ENCODE measurements around the gene EIF2D. TPM values are rescaled to one million over a fixed set of nuclear protein-coding genes. Genes with fewer than 3 reads are reported as not detected.

EIF2D gene
- polyA plus RNA-seq, 3 donors = 16.4 to 31.6 (median 16.8) TPM

- H3K4me1 ChIP-seq (ENCODE audit: control insufficient read depth in 1 of 2, insufficient read depth in 2 of 2, low read length in 2 of 2) = no peaks in the 10 kb centered on the region
- H3K9ac ChIP-seq (ENCODE audit: insufficient read depth, low read length, poor library complexity, severe bottlenecking) = no peak overlapping the region
- no peak for DNase-seq
- TF ChIP-seq CTCF (IDR thresholded peaks at IDR 0.05) = no peak
- no peaks in the 10 kb centered on the region for H3K79me2 ChIP-seq (ENCODE audit: insufficient read depth, low read length)
- H3K4me3 ChIP-seq (replicated peaks in 1 of 3; ENCODE audit: low read depth in 2 of 3, low read length in 3 of 3) = no peak overlapping the region
- Mint-ChIP-seq H3K4me1 (peaks cover 2% of the 10 kb centered on the region), H3K27ac (peak overlapping the region in 1 of 7 donors; percentile 32), H3K27me3 (ENCODE audit: low read depth in 3 of 3) (peaks cover 0 to 2% (median 0%) of the 10 kb centered on the region in 3 donors), H3K36me3 (no peaks in the 10 kb centered on the region), H3K9me3 (peaks cover 0 to 2% (median 0%) of the 10 kb centered on the region in 7 donors), H3K4me3 (no peak overlapping the region)
- H3K27ac ChIP-seq (ENCODE audit: low read depth in 1 of 2, low read length in 2 of 2) = no peak overlapping the region
- no CpG with 5 or more reads among the region's 1 CpG for WGBS (ENCODE audit: insufficient coverage)
- no peaks in the 10 kb centered on the region for H3K36me3 ChIP-seq (replicated peaks in 1 of 2; ENCODE audit: control insufficient read depth in 1 of 2, insufficient read depth in 2 of 2, low read length in 2 of 2)
- H2AFZ ChIP-seq (ENCODE audit: insufficient read depth, low read depth, low read length, poor library complexity, severe bottlenecking) = no peak overlapping the region
- H3K27me3 ChIP-seq (ENCODE audit: control insufficient read depth in 2 of 2, insufficient read depth in 2 of 2, low read length in 2 of 2) = no peaks in the 10 kb centered on the region
- no peaks in the 10 kb centered on the region for H4K20me1 ChIP-seq (ENCODE audit: insufficient read depth, low read length)
- H3K4me2 ChIP-seq (replicated peaks; ENCODE audit: extremely low read depth, low read length, poor library complexity, severe bottlenecking) = no peak overlapping the region
- H3K9me3 ChIP-seq (replicated peaks in 1 of 2; ENCODE audit: control insufficient read depth in 1 of 2, insufficient read depth in 1 of 2, low read length in 2 of 2) = no peaks in the 10 kb centered on the region
- intact Hi-C loops (cut with micrococcal nuclease) = loop anchor here (1.0 to 2.0 kb wide), 2 partner anchors 37 to 38 kb away; no protein-coding TSS in a partner anchor
These were observed 66.9 kb downstream of the EIF2D start for GRCh38 chr1:206545351-206545750.

GRCh38 chr1:206544562-206545257 lies 67.6 kb downstream of the EIF2D start:
- no peaks in the 10 kb centered on the region for H3K4me1 ChIP-seq (ENCODE audit: control insufficient read depth in 1 of 2, insufficient read depth in 2 of 2, low read length in 2 of 2)
- no peaks in the 10 kb centered on the region for H3K79me2 ChIP-seq (ENCODE audit: insufficient read depth, low read length)
- Mint-ChIP-seq H3K4me1 (peaks cover 2% of the 10 kb centered on the region), H3K9me3 (peaks cover 0 to 2% (median 0%) of the 10 kb centered on the region in 7 donors), H3K4me3 (no peak overlapping the region), H3K27ac (peak overlapping the region in 2 of 7 donors; percentile 35 to 50), H3K27me3 (ENCODE audit: low read depth in 3 of 3) (peaks cover 0 to 2% (median 0%) of the 10 kb centered on the region in 3 donors), H3K36me3 (no peaks in the 10 kb centered on the region)
- no peaks in the 10 kb centered on the region for H3K36me3 ChIP-seq (replicated peaks in 1 of 2; ENCODE audit: control insufficient read depth in 1 of 2, insufficient read depth in 2 of 2, low read length in 2 of 2)
- no peak overlapping the region for H3K4me2 ChIP-seq (replicated peaks; ENCODE audit: extremely low read depth, low read length, poor library complexity, severe bottlenecking)
- no peak overlapping the region for H3K27ac ChIP-seq (ENCODE audit: low read depth in 1 of 2, low read length in 2 of 2)
- peak; percentile 64 to 72 (median 70) for DNase-seq
- 30% methylated on average over 4 of the region's 9 CpGs for WGBS (ENCODE audit: insufficient coverage)
- no peaks in the 10 kb centered on the region for H3K27me3 ChIP-seq (ENCODE audit: control insufficient read depth in 2 of 2, insufficient read depth in 2 of 2, low read length in 2 of 2)
- TF ChIP-seq CTCF (IDR thresholded peaks at IDR 0.05) = peak; percentile 95
- H4K20me1 ChIP-seq (ENCODE audit: insufficient read depth, low read length) = no peaks in the 10 kb centered on the region
- H2AFZ ChIP-seq (ENCODE audit: insufficient read depth, low read depth, low read length, poor library complexity, severe bottlenecking) = no peak overlapping the region
- no peak overlapping the region for H3K9ac ChIP-seq (ENCODE audit: insufficient read depth, low read length, poor library complexity, severe bottlenecking)
- H3K9me3 ChIP-seq (replicated peaks in 1 of 2; ENCODE audit: control insufficient read depth in 1 of 2, insufficient read depth in 1 of 2, low read length in 2 of 2) = no peaks in the 10 kb centered on the region
- intact Hi-C loops (cut with micrococcal nuclease) = loop anchor here (1.0 to 2.0 kb wide), 2 partner anchors 38 to 39 kb away; no protein-coding TSS in a partner anchor
- H3K4me3 ChIP-seq (replicated peaks in 1 of 3; ENCODE audit: low read depth in 2 of 3, low read length in 3 of 3) = no peak overlapping the region

Other genes starting within 250 kb of the EIF2D start
- 10 to 100 TPM; 35.6 to 40.7 (median 37.6) TPM for gene IKBKE, start 142.0 kb downstream of the EIF2D start, polyA plus RNA-seq
- gene RASSF5, start 104.9 kb downstream of the EIF2D start, polyA plus RNA-seq = 100 to 1,000 TPM in 2 of 3 donors, 10 to 100 TPM in 1; 81.6 to 129 (median 127) TPM
- under 1 TPM in 1 of 3 donors, not detected in 2; 0.13 TPM for gene DYRK3, start 23.1 kb upstream of the EIF2D start, polyA plus RNA-seq
- 10 to 100 TPM in 1 of 3 donors, 1 to 10 TPM in 2; 1.6 to 56.9 (median 2.2) TPM for gene MAPKAPK2, start 72.4 kb upstream of the EIF2D start, polyA plus RNA-seq
- under 1 TPM in 1 of 3 donors, not detected in 2; 0.41 TPM for gene IL19, start 158.3 kb upstream of the EIF2D start, polyA plus RNA-seq
- 10 to 100 TPM in 1 of 3 donors, 1 to 10 TPM in 2; 4.1 to 68.1 (median 7.8) TPM for gene IL10, start 160.0 kb upstream of the EIF2D start, polyA plus RNA-seq